ENCODE measurements around the gene BRD3. TPM values are rescaled to one million over a fixed set of nuclear protein-coding genes. Genes with fewer than 3 reads are reported as not detected.

BRD3 gene
- total and polyA plus RNA-seq, 11 donors: 10.3 to 37.3 (median 27.5) TPM

DNA sequence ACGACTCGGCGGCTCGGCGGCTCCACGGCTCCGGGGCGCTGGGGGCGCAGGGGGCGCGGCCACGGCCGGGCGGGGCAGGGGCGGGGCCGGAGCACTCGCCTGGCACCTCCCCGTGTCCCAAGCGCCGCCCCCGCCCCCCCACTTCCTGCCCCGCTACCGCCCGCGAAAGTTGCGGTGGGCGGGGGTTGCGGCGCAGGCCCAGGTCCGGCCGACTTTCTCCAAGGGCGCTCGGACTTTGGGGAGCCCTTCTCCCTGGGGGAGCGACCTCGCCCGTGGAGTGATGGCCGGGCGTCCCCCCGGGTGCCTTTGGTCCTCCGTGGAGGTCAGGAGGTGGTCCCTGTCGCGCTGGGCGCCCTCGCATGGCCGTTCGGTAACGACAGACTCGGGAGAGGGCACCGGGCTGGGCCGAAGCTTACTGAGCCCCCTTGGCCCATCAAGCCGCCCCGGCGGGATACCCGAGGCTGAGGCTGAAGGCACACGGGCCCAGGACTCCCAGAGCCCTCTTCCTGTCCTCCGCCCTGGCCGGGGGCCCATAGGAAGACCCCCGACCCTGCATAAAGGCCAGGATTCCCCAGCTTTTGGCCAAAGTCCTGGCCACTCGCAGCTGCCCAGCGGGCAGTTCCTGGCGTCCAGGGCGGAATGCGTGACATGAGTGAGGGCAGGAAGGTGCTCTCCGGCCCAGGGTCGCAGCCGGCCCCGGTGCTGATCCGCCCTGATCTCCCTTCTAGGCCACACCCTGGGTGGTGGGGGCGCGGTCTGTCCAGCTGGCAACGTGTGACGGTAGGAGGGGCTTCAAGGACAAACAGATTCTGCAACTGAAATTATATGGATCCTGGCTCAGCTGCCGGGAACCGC is 74.8 kb downstream of the BRD3 start:
- H3K27ac ChIP-seq: peak overlapping the region; percentile 60 to 95 (median 92)
- ATAC-seq (peak; percentile 68 to 87 (median 80)), DNase-seq (peak; percentile 84 to 90 (median 88))
- intact Hi-C loops (cut with DNase I): loop anchor here in 1 of 10 donors (5.0 to 10.0 kb wide), 3 partner anchors 36 to 458 kb away; partner anchors contain the start of gene ADAMTSL2
- peak in 1 of 2 donors; percentile 49 for TF ChIP-seq POLR2A (IDR thresholded peaks at IDR 0.05)
- TF ChIP-seq, protein P1, sequence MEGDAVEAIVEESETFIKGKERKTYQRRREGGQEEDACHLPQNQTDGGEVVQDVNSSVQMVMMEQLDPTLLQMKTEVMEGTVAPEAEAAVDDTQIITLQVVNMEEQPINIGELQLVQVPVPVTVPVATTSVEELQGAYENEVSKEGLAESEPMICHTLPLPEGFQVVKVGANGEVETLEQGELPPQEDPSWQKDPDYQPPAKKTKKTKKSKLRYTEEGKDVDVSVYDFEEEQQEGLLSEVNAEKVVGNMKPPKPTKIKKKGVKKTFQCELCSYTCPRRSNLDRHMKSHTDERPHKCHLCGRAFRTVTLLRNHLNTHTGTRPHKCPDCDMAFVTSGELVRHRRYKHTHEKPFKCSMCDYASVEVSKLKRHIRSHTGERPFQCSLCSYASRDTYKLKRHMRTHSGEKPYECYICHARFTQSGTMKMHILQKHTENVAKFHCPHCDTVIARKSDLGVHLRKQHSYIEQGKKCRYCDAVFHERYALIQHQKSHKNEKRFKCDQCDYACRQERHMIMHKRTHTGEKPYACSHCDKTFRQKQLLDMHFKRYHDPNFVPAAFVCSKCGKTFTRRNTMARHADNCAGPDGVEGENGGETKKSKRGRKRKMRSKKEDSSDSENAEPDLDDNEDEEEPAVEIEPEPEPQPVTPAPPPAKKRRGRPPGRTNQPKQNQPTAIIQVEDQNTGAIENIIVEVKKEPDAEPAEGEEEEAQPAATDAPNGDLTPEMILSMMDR (IDR thresholded peaks at IDR 0.05): peak in 11 of 12 donors; percentile 10 to 66 (median 41)
- peaks cover 0 to 4% (median 0%) of the 10 kb centered on the region in 9 donors for H3K27me3 ChIP-seq
- H3K9me3 ChIP-seq: no peaks in the 10 kb centered on the region
- 0 to 1% (median 0%) methylated on average over 30 to 74 of the region's 74 CpGs for WGBS, 4 donors
- peaks cover 4 to 31% (median 20%) of the 10 kb centered on the region in 12 donors for H3K4me1 ChIP-seq
- H3K36me3 ChIP-seq: no peaks in the 10 kb centered on the region
- H3K4me3 ChIP-seq: peak overlapping the region; percentile 53 to 88 (median 73)

DNA sequence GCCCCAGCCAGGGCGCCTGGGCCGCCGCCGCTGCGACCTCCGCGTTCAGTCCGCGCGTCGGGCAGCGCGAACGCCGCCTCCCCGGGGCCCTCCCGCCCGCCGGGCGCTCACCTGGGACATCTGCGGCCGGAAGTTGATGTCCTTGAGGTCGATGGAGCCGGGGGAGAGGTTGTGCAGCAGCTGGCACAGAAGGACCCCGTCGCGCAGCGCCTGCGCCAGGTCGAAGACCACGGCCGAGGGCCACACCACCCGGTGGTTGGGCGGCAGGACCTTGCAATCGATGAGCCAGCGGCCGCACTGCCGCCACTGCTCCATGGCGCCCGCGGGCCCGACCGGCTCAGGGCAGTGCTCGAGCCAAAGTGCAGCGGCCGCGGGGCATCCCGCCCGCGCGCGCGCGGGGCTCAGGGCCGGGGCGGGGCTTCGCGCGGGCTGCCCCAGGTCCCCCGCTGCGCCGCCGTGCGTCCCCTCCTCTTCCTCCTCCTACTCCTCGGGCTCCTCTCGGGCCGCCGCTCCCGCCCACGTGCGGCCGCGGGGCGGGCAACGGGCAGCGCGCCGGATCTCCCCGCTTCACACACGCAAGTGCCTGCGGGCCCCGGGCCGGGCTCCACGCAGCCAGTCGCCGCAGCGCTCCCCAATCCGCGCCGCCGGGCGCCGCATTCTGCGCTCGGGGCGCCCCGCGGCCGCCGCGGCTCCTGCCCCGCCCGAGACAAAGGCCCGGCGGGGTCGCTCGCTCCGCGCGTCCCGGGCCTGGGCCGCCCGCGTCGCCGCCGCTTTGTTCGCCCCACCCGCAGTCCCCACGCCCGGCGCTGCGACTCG is 75.7 kb downstream of the BRD3 start, which contains the start of gene VAV2:
Gene VAV2 (minus strand): TSS at position 361 of the 816 bp plus-strand sequence. CDS start 46 bp downstream, at position 315.
- intact Hi-C loops (cut with DNase I): loop anchor here in 1 of 10 donors (5.0 to 10.0 kb wide), 3 partner anchors 35 to 457 kb away; partner anchors contain the start of gene ADAMTSL2
- H3K4me1 ChIP-seq: peaks cover 4 to 31% (median 20%) of the 10 kb centered on the region in 12 donors
- TF ChIP-seq, protein P1 (IDR thresholded peaks at IDR 0.05): no peak
- TF ChIP-seq POLR2A (IDR thresholded peaks at IDR 0.05): peak in 1 of 2 donors; percentile 12
- peak within 1 kb of the TSS; percentile 60 to 95 (median 92) for H3K27ac ChIP-seq
- DNase-seq (peak; percentile 60 to 86 (median 76)), ATAC-seq (peak in 3 of 4 donors; percentile 10 to 46 (median 17))
- peaks cover 0 to 4% (median 0%) of the 10 kb centered on the region in 9 donors for H3K27me3 ChIP-seq
- peak within 1 kb of the TSS; percentile 53 to 88 (median 73) for H3K4me3 ChIP-seq
- no peaks in the 10 kb centered on the region for H3K9me3 ChIP-seq
- no peaks in the 10 kb centered on the region for H3K36me3 ChIP-seq
- 0 to 2% (median 0%) methylated on average over 6 to 124 of the region's 124 CpGs for WGBS, 4 donors

DNA sequence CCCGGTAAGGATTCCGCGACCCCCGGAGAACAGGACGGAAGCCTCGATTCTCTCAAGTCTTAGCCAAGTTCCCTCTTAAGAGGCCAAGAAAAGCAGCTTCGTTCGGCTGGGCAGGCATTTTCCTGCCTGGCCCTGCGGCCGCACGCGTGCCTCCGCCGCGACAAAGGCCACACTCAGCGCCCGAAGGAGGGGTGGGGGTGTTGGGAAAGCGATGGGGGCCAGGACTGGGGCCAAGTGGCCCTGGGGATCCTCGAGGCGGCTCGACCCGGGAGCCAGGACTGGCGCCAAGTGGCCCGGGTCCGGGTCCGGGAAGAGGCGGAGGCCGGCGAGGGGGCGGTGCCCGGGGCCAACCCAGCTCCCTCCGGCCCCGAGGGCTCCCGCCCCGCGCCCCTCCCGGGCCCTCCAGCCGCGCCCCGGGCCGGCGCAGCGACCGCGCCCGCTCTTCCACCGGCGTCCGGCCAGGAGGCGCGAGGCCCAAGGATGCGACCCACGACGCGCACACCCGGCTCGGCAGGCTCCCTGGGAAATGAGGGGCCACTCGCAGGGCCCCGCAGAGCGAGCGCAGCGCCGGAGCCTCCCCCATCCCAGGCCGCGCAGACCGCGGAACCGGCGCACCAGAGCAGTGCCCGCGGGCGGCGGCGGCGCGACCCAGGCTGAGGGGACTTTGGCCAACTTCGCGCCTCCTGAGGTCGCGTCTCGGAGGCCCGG is 76.5 kb downstream of the BRD3 start:
- H3K4me3 ChIP-seq: peak overlapping the region; percentile 49 to 88 (median 71)
- H3K4me1 ChIP-seq: peaks cover 4 to 31% (median 20%) of the 10 kb centered on the region in 12 donors
- peaks cover 0 to 4% (median 0%) of the 10 kb centered on the region in 9 donors for H3K27me3 ChIP-seq
- no peak for TF ChIP-seq POLR2A (IDR thresholded peaks at IDR 0.05)
- TF ChIP-seq, protein P1 (IDR thresholded peaks at IDR 0.05): no peak
- H3K9me3 ChIP-seq: no peaks in the 10 kb centered on the region
- no peak for ATAC-seq
- DNase-seq: peak in 1 of 5 donors; percentile 41
- no peaks in the 10 kb centered on the region for H3K36me3 ChIP-seq
- intact Hi-C loops (cut with DNase I): loop anchor here in 1 of 10 donors (5.0 to 10.0 kb wide), 3 partner anchors 34 to 457 kb away; partner anchors contain the start of gene ADAMTSL2
- H3K27ac ChIP-seq: peak overlapping the region in 10 of 12 donors; percentile 1 to 91 (median 58)
- 2 to 6% (median 3%) methylated on average over 21 to 82 of the region's 82 CpGs for WGBS, 4 donors

Measured in heart left ventricle (tissue), 16 donors.